T-helper 1 cell treated with Interleukin-12 subunit alpha and Interleukin-12 subunit beta and Interleukin-4 antibody, amounts not matched to agents 30 ng/mL and 1 ng/mL, for 36 hours (primary cell): Measurements from ENCODE around the gene CFAP77. TPM values are rescaled to one million over a fixed set of nuclear protein-coding genes. Genes with fewer than 3 reads are reported as not detected.

Source experiments
- intact Hi-C: fragments of 100-400 bp; cut with micrococcal nuclease; formaldehyde crosslinking; loops from one replicate; pipeline ENCODE4 v1.15.1; 2024
- total RNA-seq: library from RNA; stranded (reverse); gene quantifications from 2 replicates; pipeline ENCODE4 v1.2.3, GENCODE V29; 2022

The CFAP77 gene
- total RNA-seq, 1 donor from 2014 or later, result not detected

DNA sequence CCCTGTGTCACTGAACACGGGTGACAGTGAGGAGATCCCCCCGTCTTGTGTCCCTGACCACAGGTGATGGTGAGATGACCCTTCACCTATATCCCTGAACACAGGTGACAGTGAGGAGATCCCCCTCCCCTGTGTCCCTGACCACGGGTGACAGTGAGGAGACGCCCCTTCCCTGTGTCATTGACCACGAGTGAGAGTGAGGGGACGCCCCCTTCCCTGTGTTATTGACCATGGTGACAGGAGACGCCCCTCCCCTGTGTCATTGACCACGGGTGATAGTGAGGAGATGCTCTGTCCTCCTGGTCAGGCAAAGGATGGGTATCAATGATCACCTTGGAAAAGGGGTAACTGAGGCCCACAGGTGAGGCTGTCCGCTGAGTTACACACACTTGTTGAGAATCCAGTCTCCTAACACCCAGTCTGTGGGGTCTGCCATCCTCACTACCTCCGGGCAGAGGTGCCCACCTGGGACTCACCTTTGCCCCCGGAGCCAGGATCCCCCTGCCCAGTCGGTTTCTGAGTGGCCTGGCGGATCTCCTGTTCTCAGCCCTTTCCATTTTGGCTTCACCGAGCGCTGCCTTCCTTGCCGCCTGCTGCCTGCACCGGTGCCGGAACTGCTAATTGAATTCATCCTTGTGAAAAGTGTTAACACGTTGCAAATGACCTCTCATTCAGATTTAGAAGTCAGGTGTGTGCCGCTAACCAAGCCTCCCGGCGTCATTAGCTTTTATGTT, 104.2 kb downstream of the CFAP77 start:
- intact Hi-C loops, result no loop called here

DNA sequence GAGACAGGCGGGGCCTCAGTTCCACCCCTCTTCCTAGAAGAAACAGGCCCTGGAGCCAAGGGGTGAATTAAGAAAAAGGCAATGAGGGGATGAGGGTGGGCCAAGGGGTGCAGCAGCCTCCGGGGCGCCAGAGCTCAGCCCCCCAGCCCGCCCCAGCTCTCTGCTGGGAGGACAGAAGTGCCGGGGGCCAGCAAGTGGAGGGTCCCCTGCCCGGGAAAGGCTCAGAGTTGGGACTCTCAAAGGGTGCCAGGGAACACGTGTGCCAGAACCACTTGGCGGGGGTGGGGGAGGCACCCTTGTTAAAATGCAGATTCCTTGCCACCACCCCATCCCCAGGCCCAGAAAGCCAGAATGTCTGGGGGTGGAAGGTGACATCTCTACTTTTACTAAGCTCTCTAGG, 104.8 kb downstream of the CFAP77 start:
- intact Hi-C loops, result no loop called here

DNA sequence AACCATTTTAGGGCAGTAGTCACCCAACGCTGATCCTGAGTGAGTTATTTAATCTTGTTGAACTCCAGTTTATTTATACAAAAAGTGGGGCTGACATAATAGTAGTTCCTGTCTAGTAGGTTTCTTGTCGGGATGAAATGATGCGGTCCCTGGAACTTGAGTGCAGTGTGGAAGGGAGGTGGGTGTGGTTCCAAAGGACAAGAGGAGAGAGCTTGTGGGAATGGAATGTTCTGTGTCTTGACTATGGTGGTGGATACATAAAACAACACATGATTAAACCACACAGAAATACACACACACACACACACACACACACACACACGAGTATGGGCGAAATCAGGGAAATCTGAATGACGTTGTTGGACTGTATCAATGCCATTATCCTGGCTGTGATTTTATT, 106.3 kb downstream of the CFAP77 start:
- intact Hi-C loops, result no loop called here

DNA sequence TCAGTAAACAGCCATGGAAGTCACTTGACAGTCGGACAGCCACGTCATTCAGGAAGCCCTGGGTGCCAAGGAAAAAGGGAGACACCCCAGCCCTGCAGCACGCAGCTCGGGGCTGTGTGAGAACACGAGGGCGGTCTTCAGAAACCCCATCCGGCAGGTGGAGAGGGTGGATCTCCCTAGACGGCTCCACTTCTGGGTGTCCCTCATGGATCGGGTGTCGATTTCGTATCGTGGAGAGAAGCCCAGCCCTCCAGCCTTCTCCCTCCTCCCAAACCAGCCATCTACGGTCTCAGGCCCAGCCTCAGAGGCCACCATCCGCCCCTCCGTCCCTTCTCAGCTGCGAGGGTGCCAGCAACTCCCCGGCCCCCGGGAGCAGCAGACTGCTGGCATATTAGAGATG, 106.9 kb downstream of the CFAP77 start:
- intact Hi-C loops, result no loop called here

DNA sequence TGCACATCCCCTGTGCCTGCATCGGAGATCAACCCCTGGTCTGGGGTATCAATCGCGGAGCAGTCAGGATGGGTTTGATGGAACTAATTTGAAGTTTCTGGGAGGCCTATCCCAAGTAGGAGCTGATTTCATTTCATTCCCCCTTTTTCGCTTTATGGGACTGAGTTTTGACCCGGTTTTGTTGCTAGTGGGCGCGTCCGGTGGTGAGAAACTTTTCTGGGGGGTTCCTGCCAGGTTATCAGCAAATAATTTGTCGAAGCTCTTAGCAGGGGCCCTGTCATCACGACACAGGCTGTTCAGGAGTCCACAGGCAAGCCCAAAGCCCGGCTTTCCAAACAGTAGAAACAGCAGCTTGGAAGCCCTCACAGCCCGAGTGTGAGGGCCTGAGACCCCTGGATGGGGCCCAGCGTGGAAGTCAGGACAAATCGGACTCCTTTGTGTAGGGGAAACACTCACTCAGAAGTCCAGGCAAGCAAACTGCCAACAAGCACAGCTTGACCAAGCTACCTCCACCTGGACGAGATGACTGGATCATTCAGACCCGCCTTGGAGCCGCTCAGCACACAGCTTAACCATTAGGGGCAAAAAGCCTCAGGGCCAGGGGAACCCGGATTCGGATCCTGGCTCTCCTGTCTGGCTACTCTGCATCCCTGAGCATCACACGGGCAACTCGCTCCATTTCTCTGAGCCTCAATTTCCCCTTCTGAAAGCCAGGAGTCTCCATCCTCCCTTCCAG, 108.0 kb downstream of the CFAP77 start:
- intact Hi-C loops, result no loop called here

DNA sequence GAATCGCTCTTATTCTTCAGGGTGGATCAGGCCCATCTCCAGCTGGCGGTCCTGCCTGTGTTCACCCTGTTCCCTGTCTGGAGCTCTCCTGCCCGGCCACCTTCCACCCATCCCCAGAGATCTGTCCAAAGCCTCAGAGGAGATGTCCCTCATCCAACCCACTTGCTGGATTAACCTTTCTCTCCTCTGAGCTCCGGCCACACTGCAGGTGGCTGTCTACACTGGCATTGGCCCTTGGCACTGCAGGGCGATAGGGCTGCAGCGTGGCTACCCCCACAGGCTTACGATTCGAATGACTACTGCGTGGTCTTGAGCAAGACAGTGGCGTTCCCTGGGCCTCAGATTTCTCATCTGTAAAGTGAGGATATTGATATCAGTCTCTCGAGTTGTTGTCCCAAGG, 108.6 kb downstream of the CFAP77 start:
- intact Hi-C loops, result no loop called here

DNA sequence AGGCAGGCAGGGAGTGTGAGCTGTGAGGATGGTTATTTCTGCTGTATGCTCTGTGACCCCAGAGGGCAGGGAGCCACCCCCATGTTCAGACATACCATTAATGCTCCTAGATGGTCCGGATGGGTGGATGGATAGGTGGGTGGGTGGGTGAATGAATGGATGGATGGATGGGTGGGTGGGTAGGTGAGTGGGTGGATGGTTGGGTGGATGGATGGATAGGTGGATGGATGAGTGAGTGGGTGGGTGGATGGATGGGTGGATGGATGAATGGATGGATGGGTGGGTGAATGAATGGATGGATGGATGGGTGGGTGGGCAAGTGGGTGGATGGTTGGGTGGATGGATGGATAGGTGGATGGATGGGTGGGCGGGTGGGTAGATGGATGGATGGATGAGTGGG, 109.0 kb downstream of the CFAP77 start:
- intact Hi-C loops, result no loop called here

DNA sequence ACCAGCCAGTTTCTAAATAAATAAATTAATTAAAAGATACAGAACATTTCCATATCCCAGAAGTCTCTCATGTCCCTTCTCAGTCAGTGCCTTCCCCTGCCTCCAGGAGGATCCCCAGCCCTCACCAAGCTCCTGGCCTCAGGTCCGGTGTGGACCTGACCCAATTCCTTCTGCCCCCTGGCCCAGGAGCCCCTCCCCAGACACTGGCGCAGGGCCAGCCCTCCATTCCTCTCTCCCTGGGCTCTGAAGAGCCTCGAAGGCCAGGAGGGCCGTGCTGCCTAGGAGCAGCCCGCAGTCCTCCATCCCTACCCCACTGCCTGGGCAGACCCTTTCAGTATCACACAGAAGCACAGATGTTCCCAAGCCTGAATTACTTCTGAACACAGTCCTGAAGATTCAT, 110.6 kb downstream of the CFAP77 start:
- intact Hi-C loops, result no loop called here

DNA sequence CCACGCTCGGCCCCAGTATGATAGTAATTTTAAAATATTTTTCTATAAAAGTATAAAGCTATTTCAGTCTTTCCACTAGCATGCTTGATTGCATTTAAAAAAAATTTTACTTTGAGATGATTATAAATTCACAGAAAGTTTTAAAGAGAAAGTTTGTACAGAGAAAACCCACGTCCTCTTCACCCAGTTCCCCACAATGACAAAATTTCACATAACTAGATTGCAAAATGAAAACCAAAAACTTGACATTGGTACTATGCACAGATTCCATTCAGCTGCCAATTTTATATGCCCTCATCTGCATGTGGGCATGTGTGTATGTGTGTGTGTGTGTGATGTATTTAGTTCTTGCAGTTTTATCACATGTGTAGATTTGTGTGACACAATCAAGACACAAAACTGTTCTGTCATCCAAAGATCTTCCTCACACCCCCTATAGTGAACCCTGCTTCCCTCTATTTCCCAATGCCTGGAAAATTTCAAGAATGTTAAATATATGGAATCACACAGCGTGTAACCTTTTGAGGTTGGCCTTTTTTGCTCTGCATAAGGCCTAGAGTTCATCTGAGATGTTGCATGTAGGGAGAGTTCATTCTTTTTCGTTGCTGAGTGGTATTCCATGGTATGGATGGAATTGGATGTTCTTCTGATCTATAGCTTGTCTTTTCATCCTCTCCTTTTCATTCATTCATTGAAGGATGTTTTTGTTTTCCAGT, 115.5 kb downstream of the CFAP77 start:
- intact Hi-C loops, result no loop called here

DNA sequence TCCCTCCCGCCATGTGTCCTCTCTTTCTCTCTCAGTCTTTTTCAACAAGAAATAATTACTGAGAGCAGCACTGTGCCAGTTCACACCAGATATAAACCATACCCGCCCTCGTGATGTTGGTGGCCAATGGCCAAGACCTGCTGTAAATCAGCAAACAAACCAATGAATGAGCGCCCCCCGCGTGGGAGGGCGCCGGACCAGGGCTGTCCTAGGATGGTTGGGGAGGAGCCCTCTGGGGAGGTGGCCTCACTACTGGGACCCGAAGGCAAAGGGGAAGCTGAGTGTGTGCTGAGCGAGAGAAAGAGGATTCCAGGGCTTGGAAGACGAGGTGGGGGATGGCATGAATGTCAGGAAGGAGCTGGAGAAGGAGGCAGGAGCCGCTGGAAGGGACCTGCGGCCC, 121.2 kb downstream of the CFAP77 start:
- intact Hi-C loops, result no loop called here

DNA sequence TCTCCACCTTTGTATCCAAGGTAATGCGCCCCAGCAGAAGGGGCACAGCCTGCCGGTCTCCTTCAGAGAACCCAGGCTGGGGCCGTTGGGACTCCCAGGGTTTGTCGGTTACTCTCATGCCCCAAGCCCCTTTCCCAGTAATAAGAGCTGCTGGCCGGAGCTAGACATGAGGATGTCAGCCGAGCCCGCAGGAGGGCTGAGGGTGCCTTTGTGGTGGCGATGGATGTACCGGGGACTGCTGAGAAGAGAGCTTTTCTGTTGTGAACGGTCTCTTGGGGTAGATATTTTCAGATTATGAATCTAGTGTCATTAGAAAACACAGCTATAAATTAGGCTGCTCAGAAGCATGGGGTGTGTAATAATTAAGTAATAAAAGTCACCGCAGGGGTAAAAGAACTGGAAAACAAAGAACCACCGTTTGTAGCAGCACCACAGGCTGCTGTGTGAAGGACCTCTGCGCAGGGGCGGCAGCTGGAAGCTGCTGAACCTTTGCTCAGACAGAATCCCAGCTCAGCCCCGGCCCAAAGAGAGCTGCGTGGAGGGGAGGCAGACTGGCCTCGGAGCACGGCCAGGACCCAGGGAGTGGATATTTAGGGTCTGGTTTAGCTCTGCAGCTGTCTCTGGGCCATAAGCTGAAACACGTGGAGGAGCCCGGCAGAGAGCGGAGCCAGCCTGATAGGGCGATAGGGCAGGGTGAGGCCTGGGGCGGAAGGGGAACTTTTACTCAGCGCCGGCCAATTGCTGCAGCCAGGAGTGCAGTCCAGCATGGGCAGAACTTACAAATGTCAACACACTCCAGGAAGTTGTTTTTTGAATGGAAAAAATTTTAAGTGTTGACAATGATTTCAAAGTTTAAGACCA, 121.9 kb downstream of the CFAP77 start:
- intact Hi-C loops, result no loop called here

DNA sequence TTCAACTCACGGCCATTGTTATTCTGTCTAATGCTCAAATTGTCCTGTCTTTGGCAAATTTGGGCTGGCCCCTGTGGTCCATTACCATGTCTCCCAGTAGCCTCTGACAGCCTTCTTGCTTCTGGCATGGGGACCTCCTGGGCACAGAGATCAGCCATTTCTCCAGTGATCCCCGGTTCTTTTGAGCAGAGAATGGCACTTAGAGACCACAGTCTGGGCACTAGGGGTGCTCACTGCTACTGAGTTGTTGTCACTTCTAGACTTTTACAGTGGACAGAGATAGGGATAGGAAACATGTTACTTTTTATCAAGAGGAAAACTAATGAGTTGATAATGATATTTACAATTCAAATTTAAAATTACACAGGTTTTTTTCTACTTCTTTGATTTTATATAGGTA, 124.8 kb downstream of the CFAP77 start:
- intact Hi-C loops, result no loop called here

DNA sequence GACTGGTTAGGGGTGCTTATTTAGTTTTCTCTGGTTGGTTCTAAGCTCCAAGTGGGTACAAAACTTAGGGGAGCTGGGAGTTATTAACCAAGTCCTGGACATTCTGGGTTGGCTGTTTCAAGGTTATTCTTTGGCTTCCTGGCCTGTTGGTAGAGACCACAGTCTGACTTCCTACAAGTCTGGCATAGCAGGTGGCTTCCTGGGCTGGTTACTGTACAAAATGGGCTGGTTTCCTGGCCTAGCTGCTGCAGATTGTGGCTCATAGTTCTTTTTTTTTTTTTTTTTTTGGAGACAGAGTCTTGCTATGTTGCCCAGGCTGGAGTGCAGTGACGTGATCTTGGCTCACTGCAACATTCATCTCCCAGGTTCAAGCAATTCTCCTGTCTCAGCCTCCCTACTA, 126.1 kb downstream of the CFAP77 start:
- intact Hi-C loops, result no loop called here

DNA sequence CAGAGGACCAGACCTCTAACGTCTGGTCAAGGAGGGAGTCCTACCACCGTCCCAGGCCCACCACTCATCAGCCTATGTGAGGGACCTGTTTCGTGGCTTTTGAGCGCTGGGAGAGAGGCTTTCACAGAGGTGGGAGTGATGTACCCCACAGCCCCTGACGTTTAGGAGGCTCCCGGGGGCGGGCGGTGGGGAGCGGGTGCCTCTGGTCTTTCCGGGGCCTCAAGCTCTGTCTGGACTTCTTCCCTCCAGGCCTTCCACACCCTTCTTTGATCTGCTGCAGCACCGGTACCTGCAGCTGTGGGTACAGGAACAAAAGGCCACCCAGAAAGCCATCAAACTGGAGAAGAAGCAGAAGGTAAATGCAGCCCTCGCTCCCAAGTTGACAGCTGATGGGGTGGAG, 127.3 kb downstream of the CFAP77 start:
- intact Hi-C loops, result no loop called here

DNA sequence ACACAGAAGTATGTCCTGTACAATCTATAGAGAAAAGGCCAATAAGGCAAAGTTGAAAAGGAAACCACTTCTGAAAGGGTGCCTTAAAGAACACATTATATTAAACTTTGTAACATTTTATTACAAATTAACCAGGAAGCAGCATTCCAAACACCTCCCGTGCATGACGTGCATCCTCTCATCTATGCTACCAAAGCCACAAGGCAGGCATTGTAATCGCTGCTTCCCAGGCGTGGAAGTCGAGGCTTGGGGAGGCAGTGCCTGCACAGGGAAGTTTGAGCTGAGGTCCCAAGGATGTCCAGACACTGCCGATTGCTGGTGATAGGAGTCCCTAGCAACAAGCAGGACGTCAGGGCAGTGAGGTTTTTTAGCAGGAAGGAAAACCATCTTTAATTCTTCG, 128.1 kb downstream of the CFAP77 start:
- intact Hi-C loops, result no loop called here

DNA sequence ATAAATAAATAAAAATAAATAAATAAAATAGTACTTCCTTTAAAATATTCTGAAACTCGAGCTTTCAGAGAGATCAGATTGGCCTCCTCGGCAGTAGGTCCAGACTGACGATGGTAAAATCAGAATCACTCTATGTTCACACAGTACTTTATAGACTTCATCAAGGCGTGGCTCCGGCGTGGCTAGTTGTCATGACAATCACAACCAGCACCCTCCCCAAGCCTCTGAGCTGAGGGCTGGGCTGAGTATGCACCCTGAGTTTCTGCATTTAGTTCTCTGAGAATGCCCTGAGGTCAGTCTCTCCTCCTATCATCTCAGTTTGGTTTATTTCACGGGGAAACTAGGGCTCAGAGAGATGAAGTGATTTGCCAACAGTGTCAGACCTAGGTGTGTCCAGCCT, 129.1 kb downstream of the CFAP77 start:
- intact Hi-C loops, result no loop called here

DNA sequence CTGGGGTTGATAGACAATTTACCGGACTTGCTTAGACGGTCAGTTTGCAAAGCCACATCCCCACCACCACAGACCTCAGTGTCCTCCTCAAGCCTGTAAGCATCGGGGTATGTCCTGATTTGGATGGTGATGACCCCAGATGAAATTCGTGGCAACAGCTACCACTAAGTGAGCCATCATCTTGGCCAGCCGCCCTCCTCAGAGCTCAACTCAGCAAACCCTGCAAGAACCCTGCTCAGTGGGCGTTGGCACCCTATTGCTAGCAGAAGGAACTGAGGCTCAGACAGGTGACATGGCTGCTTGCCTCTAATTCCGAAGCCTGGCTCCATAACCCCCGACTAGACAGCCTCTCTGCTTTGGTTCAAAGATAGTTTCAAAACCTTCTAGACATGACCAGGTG, 131.0 kb downstream of the CFAP77 start:
- intact Hi-C loops, result no loop called here

DNA sequence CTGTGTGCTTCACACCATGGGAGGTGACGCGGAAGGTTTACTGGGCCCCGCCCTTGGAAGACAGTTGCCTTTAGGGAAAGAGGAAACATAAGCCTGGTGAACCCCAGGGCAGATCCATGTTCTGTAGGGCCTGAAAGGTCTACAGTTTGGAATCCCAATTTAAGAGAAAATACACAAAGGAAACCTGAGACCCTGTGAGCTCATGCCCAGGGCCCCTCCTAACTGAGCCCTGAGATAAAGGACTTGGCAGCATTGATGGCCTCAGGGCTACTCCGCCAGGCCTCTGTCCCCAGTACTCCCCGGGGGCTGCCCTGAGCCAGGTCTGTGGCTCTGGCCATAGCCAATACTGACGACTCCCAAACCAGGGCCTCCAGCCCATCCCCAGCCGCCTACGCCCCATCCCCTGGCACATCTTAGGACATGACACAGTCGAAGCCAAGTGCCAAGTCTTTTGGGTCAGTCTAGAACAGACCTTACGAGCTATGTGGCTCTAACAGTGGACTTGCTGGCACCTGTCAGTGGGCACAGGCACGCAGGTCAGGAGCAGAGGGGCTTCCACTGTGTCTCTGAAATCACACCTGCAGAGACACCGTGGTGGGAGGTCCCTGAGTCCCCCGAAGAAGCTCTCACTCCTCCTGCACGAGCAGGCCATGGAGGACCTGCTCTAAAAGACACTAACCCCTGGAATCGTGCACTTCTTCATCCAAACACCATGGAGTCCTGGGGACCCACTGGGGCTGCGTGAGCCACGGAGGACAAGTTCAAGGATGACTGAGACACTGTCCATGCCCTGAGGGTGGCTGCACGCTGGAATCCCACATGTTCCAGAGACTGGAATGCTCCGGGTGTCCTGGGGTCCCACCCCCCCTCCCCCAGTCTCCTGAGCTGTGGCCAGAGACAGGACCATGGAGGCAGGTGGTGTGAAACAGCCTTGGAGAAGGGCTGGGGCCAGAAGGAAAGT, 132.1 kb downstream of the CFAP77 start:
- intact Hi-C loops, result no loop called here

DNA sequence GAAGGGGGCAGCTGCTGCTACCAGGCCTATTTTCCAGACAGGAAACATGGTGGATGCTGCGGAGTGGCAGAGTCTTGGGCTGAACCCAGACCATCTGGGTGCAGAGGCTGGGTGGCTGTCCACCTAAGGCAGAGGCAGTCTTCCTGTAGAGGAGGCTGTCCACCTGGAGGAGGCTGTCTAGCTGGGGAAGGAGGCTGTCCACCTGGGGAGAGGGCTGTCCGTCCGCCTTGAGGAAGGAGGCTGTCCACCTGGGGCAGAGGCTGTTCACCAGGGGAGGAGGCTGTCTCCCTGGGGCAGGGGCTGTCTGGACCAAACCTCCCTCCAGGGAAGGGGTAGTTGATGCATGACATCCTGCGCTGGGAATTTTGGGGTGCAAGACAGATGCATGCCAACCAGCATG, 133.2 kb downstream of the CFAP77 start:
- intact Hi-C loops, result no loop called here

DNA sequence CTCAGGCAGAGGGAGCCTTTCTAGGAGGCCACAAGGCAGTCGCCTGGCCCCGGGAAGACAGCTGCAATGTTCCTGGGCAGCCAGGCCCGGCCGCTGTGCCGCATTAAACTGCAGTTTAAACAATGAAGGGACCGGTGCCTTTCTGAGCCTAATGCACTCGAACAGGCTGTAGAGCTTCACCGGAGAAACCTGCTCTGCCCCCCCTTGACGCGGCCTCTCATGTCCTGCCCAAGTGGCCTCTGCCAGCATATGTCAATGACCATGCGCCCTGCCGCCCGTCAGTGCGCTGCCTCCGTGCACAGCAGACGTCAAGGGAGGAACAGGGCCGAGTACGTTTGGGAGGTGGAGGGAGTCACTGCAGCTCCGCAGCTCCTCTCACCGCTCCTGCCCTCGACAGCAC, 133.9 kb downstream of the CFAP77 start:
- intact Hi-C loops, result no loop called here
